HEK293 (cell line): Measurements from ENCODE around the gene DLD.
"Not testable (repeated sequence)": the region's sequence is repeated elsewhere in the genome, so short reads cannot be mapped to it uniquely, and the experiment has no call there.

ENCODE experiments used
- CTCF ChIA-PET: fragments of 350-600 bp; formaldehyde crosslinking; extraction: SDS; loops from one replicate; lab custom pipeline; 2021; ENCODE audit warnings: antibody characterized with exemption; lab: Yijun Ruan, JAX
- POLR2A ChIA-PET: fragments of 300-600 bp; formaldehyde crosslinking; extraction: SDS; loops from one replicate; lab custom pipeline; 2020; ENCODE audit warnings: antibody characterized with exemption, inconsistent platforms; lab: Yijun Ruan, JAX
- H3K27ac ChIP-seq: fragments of 200-500 bp; sonication (Bioruptor generic); 2 replicates; pipeline ENCODE4 v1.5.1; 2014; ENCODE audit warnings: low read depth, low read length, control low read depth, inconsistent platforms; ENCODE audit errors: extremely low read depth
- H3K36me3 ChIP-seq, 2 experiments: fragments of 200-500 bp in 1 of 2; sonication (Bioruptor generic) in 1 of 2; 1 replicate in 1 of 2; 2 replicates in 1 of 2; pipeline ENCODE4 v1.5.1; 2014 to 2017; ENCODE audit warnings: inconsistent platforms in 2 of 2, low read length in 2 of 2; ENCODE audit not compliant: control insufficient read depth in 2 of 2, insufficient read depth in 1 of 2
- H3K4me1 ChIP-seq: fragments of 200-500 bp; sonication (Bioruptor generic); 2 replicates; pipeline ENCODE4 v1.5.1; 2014; ENCODE audit warnings: mild to moderate bottlenecking, low read length, inconsistent platforms; ENCODE audit not compliant: control insufficient read depth, insufficient read depth
- H3K4me3 ChIP-seq: 2 replicates; pipeline ENCODE4 v1.5.1; 2011; ENCODE audit warnings: low read depth, mild to moderate bottlenecking, control low read depth, low read length, moderate library complexity
- H3K9me3 ChIP-seq: fragments of 200-500 bp; sonication (Bioruptor generic); 2 replicates; pipeline ENCODE4 v1.5.1; 2014; ENCODE audit warnings: low read depth, low read length, inconsistent platforms; ENCODE audit not compliant: control insufficient read depth, insufficient read depth
- BCL11B ChIP-seq: fragments of 450-650 bp; formaldehyde crosslinking; IDR thresholded peaks from 2 replicates; pipeline ENCODE4 v1.5.1; 2016; ENCODE audit warnings: low read depth, missing biosample characterization, missing genetic modification characterization
- GLI2 ChIP-seq: fragments of 450-650 bp; formaldehyde crosslinking; IDR thresholded peaks from 2 replicates; pipeline ENCODE4; 2017; ENCODE audit warnings: missing biosample characterization, missing genetic modification characterization, low read depth, borderline replicate concordance
- REPIN1 ChIP-seq: fragments of 450-650 bp; formaldehyde crosslinking; IDR thresholded peaks from 2 replicates; pipeline ENCODE4 v1.5.1; 2017; ENCODE audit warnings: missing biosample characterization, missing genetic modification characterization, low read depth
- WT1 ChIP-seq: fragments of 450-650 bp; formaldehyde crosslinking; IDR thresholded peaks from 2 replicates; pipeline ENCODE4 v1.5.1; 2016; ENCODE audit warnings: missing biosample characterization, missing genetic modification characterization
- ZBTB17 ChIP-seq: fragments of 450-650 bp; formaldehyde crosslinking; IDR thresholded peaks from 2 replicates; pipeline ENCODE4 v1.5.1; 2016; ENCODE audit warnings: missing biosample characterization, missing genetic modification characterization
- ZBTB7A ChIP-seq: fragments of 450-650 bp; formaldehyde crosslinking; IDR thresholded peaks from 2 replicates; pipeline ENCODE4 v1.5.1; 2016; ENCODE audit warnings: low read depth, missing biosample characterization, missing genetic modification characterization
- ZNF114 ChIP-seq: fragments of 450-650 bp; formaldehyde crosslinking; IDR thresholded peaks from 2 replicates; pipeline ENCODE4 v1.5.0; 2017; ENCODE audit warnings: missing biosample characterization, missing genetic modification characterization
- ZNF211 ChIP-seq: fragments of 450-650 bp; formaldehyde crosslinking; IDR thresholded peaks from 2 replicates; pipeline ENCODE4 v1.5.1; 2016; ENCODE audit warnings: low read depth, missing biosample characterization, missing genetic modification characterization
- ZNF324 ChIP-seq: fragments of 450-650 bp; formaldehyde crosslinking; IDR thresholded peaks from 2 replicates; pipeline ENCODE4 v1.5.1; 2016; ENCODE audit warnings: missing biosample characterization, missing genetic modification characterization
- ZNF341 ChIP-seq: fragments of 450-650 bp; formaldehyde crosslinking; IDR thresholded peaks from 2 replicates; pipeline ENCODE4; 2016; ENCODE audit warnings: low read depth, missing biosample characterization, missing genetic modification characterization
- ZNF544 ChIP-seq: fragments of 450-650 bp; formaldehyde crosslinking; IDR thresholded peaks from 2 replicates; pipeline ENCODE4 v1.5.0; 2017; ENCODE audit warnings: missing biosample characterization, missing genetic modification characterization
- ZNF660 ChIP-seq: fragments of 450-650 bp; IDR thresholded peaks from 2 replicates; pipeline ENCODE4 v1.5.1; 2018; ENCODE audit warnings: missing biosample characterization, mild to moderate bottlenecking, missing genetic modification characterization
- ZNF677 ChIP-seq: fragments of 450-650 bp; IDR thresholded peaks from 2 replicates; pipeline ENCODE4 v1.5.0; 2018; ENCODE audit warnings: missing biosample characterization, mild to moderate bottlenecking, missing genetic modification characterization, moderate library complexity
- ZNF701 ChIP-seq: fragments of 450-650 bp; formaldehyde crosslinking; IDR thresholded peaks from 2 replicates; pipeline ENCODE4 v1.5.1; 2016; ENCODE audit warnings: missing biosample characterization, missing genetic modification characterization
- TF ChIP-seq, protein P1 (sequence below): fragments of 450-650 bp; formaldehyde crosslinking; IDR thresholded peaks from 2 replicates; pipeline ENCODE4 v1.5.1; 2017; ENCODE audit warnings: missing biosample characterization, mild to moderate bottlenecking, missing genetic modification characterization, moderate library complexity
- TF ChIP-seq, protein P2 (sequence below): fragments of 450-650 bp; formaldehyde crosslinking; IDR thresholded peaks from 2 replicates; pipeline ENCODE4 v1.5.1; 2016; ENCODE audit warnings: missing biosample characterization, missing genetic modification characterization, low read depth
- TF ChIP-seq, protein P3 (sequence below): fragments of 450-650 bp; formaldehyde crosslinking; IDR thresholded peaks from 2 replicates; pipeline ENCODE4 v1.5.1; 2017; ENCODE audit warnings: missing biosample characterization, missing genetic modification characterization

The DLD gene

DNA sequence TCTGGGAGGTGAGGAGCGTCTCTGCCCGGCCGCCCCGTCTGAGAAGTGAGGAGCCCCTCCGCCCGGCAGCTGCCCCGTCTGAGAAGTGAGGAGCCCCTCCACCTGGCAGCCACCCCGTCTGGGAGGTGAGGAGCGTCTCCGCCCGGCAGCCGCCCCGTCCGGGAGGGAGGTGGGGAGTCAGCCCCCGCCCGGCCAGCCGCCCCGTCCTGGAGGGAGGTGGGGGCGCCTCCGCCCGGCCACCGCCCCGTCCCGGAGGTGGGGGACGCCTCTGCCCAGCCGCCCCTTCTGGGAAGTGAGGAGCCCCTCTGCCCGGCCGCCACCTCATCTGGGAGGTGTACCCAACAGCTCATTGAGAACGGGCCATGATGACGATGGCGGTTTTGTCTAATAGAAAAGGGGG is 42.8 kb upstream of the DLD start:
- H3K4me3 ChIP-seq, H3K36me3 ChIP-seq, CTCF ChIA-PET, POLR2A ChIA-PET, H3K9me3 ChIP-seq, H3K27ac ChIP-seq, H3K4me1 ChIP-seq: not testable (repeated sequence)

DNA sequence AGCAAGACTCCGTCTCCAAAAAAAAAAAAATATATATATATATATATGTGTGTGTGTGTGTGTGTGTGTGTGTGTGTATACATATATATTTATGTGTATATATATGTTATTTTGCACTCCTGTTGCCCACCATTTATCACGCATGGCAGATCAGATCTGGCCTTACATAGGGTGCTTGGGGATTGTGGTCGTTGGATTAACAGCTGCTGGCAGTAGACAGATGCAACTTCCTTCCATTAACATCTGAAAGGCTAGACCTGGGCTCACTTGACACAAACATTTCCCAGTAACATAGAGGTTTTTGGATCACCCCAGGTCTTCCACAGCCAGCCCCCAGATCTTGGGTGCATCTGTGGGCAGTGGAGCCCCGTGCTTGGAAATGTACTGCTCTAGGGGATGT is 40.8 kb upstream of the DLD start:
- TF ChIP-seq ZNF341 (no peak), ZNF677 (tag by site-specific recombination) (no peak), ZNF114 (tag by site-specific recombination) (no peak), ZBTB7A (tag by site-specific recombination) (no peak), ZNF660 (tag by site-specific recombination) (no peak), REPIN1 (tag by site-specific recombination) (no peak), GLI2 (no peak), ZNF701 (no peak), WT1 (tag by site-specific recombination) (no peak), ZNF544 (tag by site-specific recombination) (no peak), ZNF211 (tag by site-specific recombination) (no peak), BCL11B (no peak), ZNF324 (tag by site-specific recombination) (no peak)
- TF ChIP-seq, protein P1, sequence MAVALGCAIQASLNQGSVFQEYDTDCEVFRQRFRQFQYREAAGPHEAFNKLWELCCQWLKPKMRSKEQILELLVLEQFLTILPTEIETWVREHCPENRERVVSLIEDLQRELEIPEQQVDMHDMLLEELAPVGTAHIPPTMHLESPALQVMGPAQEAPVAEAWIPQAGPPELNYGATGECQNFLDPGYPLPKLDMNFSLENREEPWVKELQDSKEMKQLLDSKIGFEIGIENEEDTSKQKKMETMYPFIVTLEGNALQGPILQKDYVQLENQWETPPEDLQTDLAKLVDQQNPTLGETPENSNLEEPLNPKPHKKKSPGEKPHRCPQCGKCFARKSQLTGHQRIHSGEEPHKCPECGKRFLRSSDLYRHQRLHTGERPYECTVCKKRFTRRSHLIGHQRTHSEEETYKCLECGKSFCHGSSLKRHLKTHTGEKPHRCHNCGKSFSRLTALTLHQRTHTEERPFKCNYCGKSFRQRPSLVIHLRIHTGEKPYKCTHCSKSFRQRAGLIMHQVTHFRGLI (tag by site-specific recombination): no peak
- TF ChIP-seq, protein P2, sequence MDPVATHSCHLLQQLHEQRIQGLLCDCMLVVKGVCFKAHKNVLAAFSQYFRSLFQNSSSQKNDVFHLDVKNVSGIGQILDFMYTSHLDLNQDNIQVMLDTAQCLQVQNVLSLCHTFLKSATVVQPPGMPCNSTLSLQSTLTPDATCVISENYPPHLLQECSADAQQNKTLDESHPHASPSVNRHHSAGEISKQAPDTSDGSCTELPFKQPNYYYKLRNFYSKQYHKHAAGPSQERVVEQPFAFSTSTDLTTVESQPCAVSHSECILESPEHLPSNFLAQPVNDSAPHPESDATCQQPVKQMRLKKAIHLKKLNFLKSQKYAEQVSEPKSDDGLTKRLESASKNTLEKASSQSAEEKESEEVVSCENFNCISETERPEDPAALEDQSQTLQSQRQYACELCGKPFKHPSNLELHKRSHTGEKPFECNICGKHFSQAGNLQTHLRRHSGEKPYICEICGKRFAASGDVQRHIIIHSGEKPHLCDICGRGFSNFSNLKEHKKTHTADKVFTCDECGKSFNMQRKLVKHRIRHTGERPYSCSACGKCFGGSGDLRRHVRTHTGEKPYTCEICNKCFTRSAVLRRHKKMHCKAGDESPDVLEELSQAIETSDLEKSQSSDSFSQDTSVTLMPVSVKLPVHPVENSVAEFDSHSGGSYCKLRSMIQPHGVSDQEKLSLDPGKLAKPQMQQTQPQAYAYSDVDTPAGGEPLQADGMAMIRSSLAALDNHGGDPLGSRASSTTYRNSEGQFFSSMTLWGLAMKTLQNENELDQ: no peak
- H3K4me1 ChIP-seq: no peaks in the 10 kb centered on the region
- no peaks in the 10 kb centered on the region for H3K9me3 ChIP-seq
- no peaks in the 10 kb centered on the region for H3K36me3 ChIP-seq
- ChIA-PET CTCF (interaction anchor here (0.6 kb wide), 1 partner anchor 15 kb away, joined by 3 read pairs; no protein-coding TSS in a partner anchor), POLR2A (no interaction called here)
- no peak overlapping the region for H3K27ac ChIP-seq
- H3K4me3 ChIP-seq: no peak overlapping the region

DNA sequence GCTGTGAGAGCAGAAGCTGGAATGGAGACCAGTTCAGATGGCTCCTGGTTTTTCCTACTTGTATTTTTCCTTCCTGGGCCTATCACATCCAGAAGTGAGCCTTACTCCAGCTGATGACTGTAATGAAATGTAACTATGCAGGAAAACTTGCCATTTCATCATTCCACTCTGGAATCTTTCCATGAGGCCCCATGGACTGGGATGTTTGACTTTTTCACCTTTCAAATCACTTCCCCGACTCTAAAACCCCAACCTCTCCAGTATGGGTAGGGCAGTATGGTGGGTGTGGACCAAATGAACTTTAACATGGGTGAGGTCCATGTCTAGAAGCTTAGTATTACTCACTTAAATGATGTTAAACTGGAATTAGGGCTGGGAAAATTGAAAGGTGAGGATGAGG is 40.3 kb upstream of the DLD start:
- H3K9me3 ChIP-seq: no peaks in the 10 kb centered on the region

More for the DNA sequence above, 40.3 kb upstream of the DLD start:
- ChIA-PET CTCF (interaction anchor here (0.6 kb wide), 1 partner anchor 16 kb away, joined by 3 read pairs; no protein-coding TSS in a partner anchor), POLR2A (no interaction called here)
- Histone ChIP-seq H3K36me3 (no peaks in the 10 kb centered on the region), H3K27ac (no peak overlapping the region), H3K4me3 (no peak overlapping the region), H3K4me1 (no peaks in the 10 kb centered on the region)
- TF ChIP-seq, protein P3, sequence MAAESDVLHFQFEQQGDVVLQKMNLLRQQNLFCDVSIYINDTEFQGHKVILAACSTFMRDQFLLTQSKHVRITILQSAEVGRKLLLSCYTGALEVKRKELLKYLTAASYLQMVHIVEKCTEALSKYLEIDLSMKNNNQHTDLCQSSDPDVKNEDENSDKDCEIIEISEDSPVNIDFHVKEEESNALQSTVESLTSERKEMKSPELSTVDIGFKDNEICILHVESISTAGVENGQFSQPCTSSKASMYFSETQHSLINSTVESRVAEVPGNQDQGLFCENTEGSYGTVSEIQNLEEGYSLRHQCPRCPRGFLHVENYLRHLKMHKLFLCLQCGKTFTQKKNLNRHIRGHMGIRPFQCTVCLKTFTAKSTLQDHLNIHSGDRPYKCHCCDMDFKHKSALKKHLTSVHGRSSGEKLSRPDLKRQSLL: no peak
- TF ChIP-seq ZBTB17 (tag by site-specific recombination): no peak
